HepG2 (cell line): ENCODE results near the gene TAOK3. TPM values are rescaled to one million over a fixed set of nuclear protein-coding genes. Genes with fewer than 3 reads are reported as not detected.

Source experiments
- ATAC-seq: fragments of 200-7000 bp; cut with Tn5 transposase; 3 replicates; pipeline ENCODE4 v1.9.1; 2020; ENCODE audit warnings: mild to moderate bottlenecking, moderate library complexity
- BruUV-seq: library from RNA; stranded (reverse); fragments of 400-500 nt; replicated peaks from 2 replicates; lab custom pipeline; 2021; lab: Mats Ljungman, UMichigan
- CTCF ChIA-PET: fragments of 300-600 bp; formaldehyde crosslinking; extraction: SDS; loops from one replicate; lab custom pipeline; 2021; ENCODE audit warnings: low total read pairs, inconsistent platforms, low intra/inter-chr PET ratio; lab: Yijun Ruan, JAX
- POLR2A ChIA-PET: fragments of 350-600 bp; sonication (Branson Sonifier 250); formaldehyde crosslinking; loops from one replicate; lab custom pipeline; 2020; ENCODE audit warnings: antibody characterized with exemption, inconsistent platforms; lab: Yijun Ruan, JAX
- DNase-seq: peaks from one replicate; pipeline ENCODE4 v3.0.0-alpha.2; 2015; ENCODE audit warnings: low spot score
- FAIRE-seq: peaks from 3 replicates; lab custom pipeline; 2011; peaks lifted over from hg19 to GRCh38; lab: Jason Lieb, UNC
- H2AFZ ChIP-seq: one replicate; pipeline ENCODE4 v1.6.1; 2011; ENCODE audit warnings: low read length, inconsistent platforms
- H3K27ac ChIP-seq: fragments of 300-600 bp; 3 replicates; pipeline ENCODE4 v1.8.0; 2011; ENCODE audit warnings: mixed run types, mild to moderate bottlenecking, mixed read lengths, low read length, inconsistent platforms; ENCODE audit not compliant: insufficient read depth; ENCODE audit errors: extremely low read length
- H3K27me3 ChIP-seq, 2 experiments: fragments of 200-600 bp in 1 of 2; 2 replicates in 1 of 2; 3 replicates in 1 of 2; pipeline versions ENCODE4 v1.6.0 to v1.8.0; 2011; ENCODE audit warnings: low read length in 2 of 2, mild to moderate bottlenecking in 2 of 2, moderate library complexity in 2 of 2, inconsistent platforms in 1 of 2; ENCODE audit not compliant: insufficient read depth in 2 of 2, control insufficient read depth in 1 of 2
- H3K36me3 ChIP-seq, 2 experiments: fragments of 200-600 bp in 1 of 2; replicated peaks in 1 of 2; 2 replicates in 1 of 2; 3 replicates in 1 of 2; pipeline versions ENCODE4 v1.5.1 to v1.8.0; 2011; ENCODE audit warnings: low read length in 2 of 2, inconsistent platforms in 1 of 2; ENCODE audit not compliant: insufficient read depth in 2 of 2, control insufficient read depth in 1 of 2
- H3K4me1 ChIP-seq: 2 replicates; pipeline ENCODE4 v1.5.1; 2012; ENCODE audit warnings: low read length, inconsistent platforms; ENCODE audit not compliant: insufficient read depth
- H3K4me2 ChIP-seq: 2 replicates; pipeline ENCODE4 v1.6.0; 2011; ENCODE audit warnings: low read depth, low read length, inconsistent platforms
- H3K4me3 ChIP-seq, 3 experiments: fragments of 200-600 bp in 1 of 3; sonication (generic), shearing (Covaris generic) in 1 of 3; replicated peaks in 1 of 3; 2 replicates each; pipeline ENCODE4 v1.5.1; 2011 to 2016; ENCODE audit warnings: low read length in 3 of 3, inconsistent platforms in 2 of 3, low read depth in 2 of 3, mild to moderate bottlenecking in 2 of 3, control low read depth in 1 of 3, mixed read lengths in 1 of 3; ENCODE audit not compliant: insufficient read depth in 1 of 3
- H3K79me2 ChIP-seq: one replicate; pipeline ENCODE4 v1.6.1; 2011; ENCODE audit warnings: low read length, inconsistent platforms; ENCODE audit not compliant: insufficient read depth
- H3K9ac ChIP-seq: 2 replicates; pipeline ENCODE4 v1.6.0; 2011; ENCODE audit warnings: mild to moderate bottlenecking, low read depth, low read length, inconsistent platforms; ENCODE audit not compliant: insufficient read depth
- H3K9me3 ChIP-seq: 2 replicates; pipeline ENCODE4 v1.5.1; 2012; ENCODE audit warnings: mild to moderate bottlenecking, low read length
- H4K20me1 ChIP-seq: 2 replicates; pipeline ENCODE4 v1.6.0; 2011; ENCODE audit warnings: inconsistent platforms, mild to moderate bottlenecking, low read length, moderate library complexity; ENCODE audit not compliant: insufficient read depth
- GABPB1 ChIP-seq: IDR thresholded peaks from 2 replicates; pipeline ENCODE4 v1.6.1; 2016; ENCODE audit warnings: mild to moderate bottlenecking, missing genetic modification reagents, moderate library complexity, missing compliant biosample characterization
- MBNL3 ChIP-seq: fragments of 250-450 bp; sonication (Bioruptor Pico); conservative IDR thresholded peaks from 2 replicates; pipeline ENCODE4 v1.8.0; 2022; ENCODE audit warnings: mild to moderate bottlenecking, inconsistent platforms
- SP2 ChIP-seq: sonication (generic); formaldehyde crosslinking; IDR thresholded peaks from 2 replicates; pipeline ENCODE4 v1.5.1; 2020; ENCODE audit warnings: mild to moderate bottlenecking, missing genetic modification reagents
- SRF ChIP-seq: IDR thresholded peaks from 2 replicates; pipeline ENCODE4 v1.6.1; 2011; ENCODE audit warnings: mild to moderate bottlenecking, low read depth, low read length, moderate library complexity
- ZBTB2 ChIP-seq: sonication (generic); formaldehyde crosslinking; IDR thresholded peaks from 2 replicates; pipeline ENCODE4 v1.8.0; 2022; ENCODE audit warnings: low read depth, missing genetic modification reagents
- ZNF563 ChIP-seq: sonication (generic); formaldehyde crosslinking; IDR thresholded peaks from 2 replicates; pipeline ENCODE4 v1.8.0; 2022; ENCODE audit warnings: mild to moderate bottlenecking, moderate library complexity, missing genetic modification reagents
- ZNF75D ChIP-seq: sonication (generic); formaldehyde crosslinking; IDR thresholded peaks from 2 replicates; pipeline ENCODE4 v1.8.1; 2023; ENCODE audit warnings: missing genetic modification reagents, mild to moderate bottlenecking, borderline replicate concordance
- WGBS: methylation state at CpG from one replicate; pipeline ENCODE4 v1.1.6; 2017; ENCODE audit warnings: low lambda C conversion rate; 5-methylcytosine and 5-hydroxymethylcytosine counted together
- in situ Hi-C: cut with HindIII; loops from 2 replicates; pipeline ENCODE4 v1.10.0; 2017; ENCODE audit warnings: low pct_unique_long_range_greater_than_20kb; ENCODE audit not compliant: extremely low pct_ligation_motif_present
- intact Hi-C: fragments of 100-400 bp; cut with micrococcal nuclease; formaldehyde crosslinking; loops from one replicate; pipeline ENCODE4 v1.10.0; 2022; ENCODE audit not compliant: unreplicated experiment
- polyA plus RNA-seq, 8 experiments: library from polyadenylated mRNA; depleted of rRNA in 3 of 8; stranded (reverse) in 7 of 8; unstranded in 1 of 8; fragments of >200 nt; fragmentation: Illumina TruSeq in 4 of 8; extraction: Trizol in 4 of 8; gene quantifications; 2 replicates each; pipeline versions ENCODE4 v1.2.1 to v1.2.3, GENCODE V29; 2011 to 2016; ENCODE audit warnings: low read depth in 4 of 8, missing spikeins in 1 of 8, mixed read lengths in 1 of 8; ENCODE audit not compliant: insufficient read depth in 1 of 8
- total RNA-seq, 5 experiments: library from RNA; depleted of rRNA; stranded (reverse); fragments of >200 nt; fragmentation: Illumina TruSeq; extraction: Trizol; gene quantifications; 2 replicates each; pipeline ENCODE4 v1.2.3, GENCODE V29; 2016; ENCODE audit warnings: low read depth in 1 of 5
- TF ChIP-seq, protein P1 (sequence below): sonication (generic); formaldehyde crosslinking; IDR thresholded peaks from 2 replicates; pipeline ENCODE4 v1.5.0; 2020; ENCODE audit warnings: mild to moderate bottlenecking, missing genetic modification reagents, borderline replicate concordance
- TF ChIP-seq, protein P2 (sequence below): sonication (generic); formaldehyde crosslinking; IDR thresholded peaks from 2 replicates; pipeline ENCODE4 v1.4.0; 2020; ENCODE audit warnings: mild to moderate bottlenecking, missing genetic modification reagents
- TF ChIP-seq, protein P3 (sequence below): sonication (generic); formaldehyde crosslinking; IDR thresholded peaks from 2 replicates; pipeline ENCODE4 v1.4.0; 2020; ENCODE audit warnings: missing genetic modification reagents

TAOK3 gene
- total and polyA plus RNA-seq, 2 of the 13 experiments (the other 11 are each of a cell fraction or from before 2014, with no cell fraction given): 10.4 to 12.3 TPM

DNA sequence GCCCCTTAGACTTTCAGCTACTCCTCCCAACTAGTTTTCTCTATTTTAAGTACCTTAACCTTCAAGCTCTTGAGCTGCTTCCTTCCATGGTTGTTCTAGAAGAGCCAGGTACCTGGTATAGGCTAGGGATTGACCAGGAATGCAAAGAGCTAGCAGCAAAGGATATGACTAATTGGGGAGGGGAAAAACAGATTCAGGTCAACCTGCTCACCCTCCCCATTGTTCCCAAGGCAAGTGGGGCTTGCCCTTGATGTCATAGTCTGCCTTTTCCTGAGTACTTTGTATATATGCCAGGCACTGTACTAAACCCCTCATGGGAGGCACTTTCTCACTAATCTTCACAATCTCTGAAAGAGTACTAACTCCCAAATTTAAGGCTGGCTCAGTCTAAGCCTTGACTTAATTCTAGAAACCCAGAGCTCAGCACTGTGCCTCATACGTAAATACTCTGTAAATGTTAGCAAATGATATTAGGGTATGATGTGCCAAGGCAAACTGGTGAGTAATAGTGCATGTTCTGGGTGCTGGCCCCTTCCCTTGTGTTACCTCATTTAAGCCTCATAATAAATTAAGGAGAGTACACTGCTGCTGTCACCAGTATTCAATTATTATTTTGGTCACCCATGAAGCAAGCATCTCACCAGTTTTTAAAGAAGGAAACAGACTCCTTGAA lies 45.8 kb upstream of the TAOK3 start (continued):
- TF ChIP-seq ZBTB2 (no peak), GABPB1 (CRISPR knock-in tag) (no peak), ZNF563 (CRISPR knock-in tag) (no peak)

- H2AFZ ChIP-seq: no peak overlapping the region
- ATAC-seq: no peak
- no peak for TF ChIP-seq SRF
- TF ChIP-seq, protein P1, sequence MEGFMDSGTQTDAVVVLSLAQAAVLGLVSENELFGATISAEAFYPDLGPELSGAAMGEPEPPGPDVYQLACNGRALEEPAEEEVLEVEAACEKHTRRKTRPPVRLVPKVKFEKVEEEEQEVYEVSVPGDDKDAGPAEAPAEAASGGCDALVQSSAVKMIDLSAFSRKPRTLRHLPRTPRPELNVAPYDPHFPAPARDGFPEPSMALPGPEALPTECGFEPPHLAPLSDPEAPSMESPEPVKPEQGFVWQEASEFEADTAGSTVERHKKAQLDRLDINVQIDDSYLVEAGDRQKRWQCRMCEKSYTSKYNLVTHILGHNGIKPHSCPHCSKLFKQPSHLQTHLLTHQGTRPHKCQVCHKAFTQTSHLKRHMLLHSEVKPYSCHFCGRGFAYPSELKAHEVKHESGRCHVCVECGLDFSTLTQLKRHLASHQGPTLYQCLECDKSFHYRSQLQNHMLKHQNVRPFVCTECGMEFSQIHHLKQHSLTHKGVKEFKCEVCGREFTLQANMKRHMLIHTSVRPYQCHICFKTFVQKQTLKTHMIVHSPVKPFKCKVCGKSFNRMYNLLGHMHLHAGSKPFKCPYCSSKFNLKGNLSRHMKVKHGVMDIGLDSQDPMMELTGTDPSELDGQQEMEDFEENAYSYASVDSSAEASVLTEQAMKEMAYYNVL: no peak
- TF ChIP-seq ZNF75D (CRISPR knock-in tag): no peak
- TF ChIP-seq SP2 (CRISPR knock-in tag): no peak
- TF ChIP-seq, protein P2, sequence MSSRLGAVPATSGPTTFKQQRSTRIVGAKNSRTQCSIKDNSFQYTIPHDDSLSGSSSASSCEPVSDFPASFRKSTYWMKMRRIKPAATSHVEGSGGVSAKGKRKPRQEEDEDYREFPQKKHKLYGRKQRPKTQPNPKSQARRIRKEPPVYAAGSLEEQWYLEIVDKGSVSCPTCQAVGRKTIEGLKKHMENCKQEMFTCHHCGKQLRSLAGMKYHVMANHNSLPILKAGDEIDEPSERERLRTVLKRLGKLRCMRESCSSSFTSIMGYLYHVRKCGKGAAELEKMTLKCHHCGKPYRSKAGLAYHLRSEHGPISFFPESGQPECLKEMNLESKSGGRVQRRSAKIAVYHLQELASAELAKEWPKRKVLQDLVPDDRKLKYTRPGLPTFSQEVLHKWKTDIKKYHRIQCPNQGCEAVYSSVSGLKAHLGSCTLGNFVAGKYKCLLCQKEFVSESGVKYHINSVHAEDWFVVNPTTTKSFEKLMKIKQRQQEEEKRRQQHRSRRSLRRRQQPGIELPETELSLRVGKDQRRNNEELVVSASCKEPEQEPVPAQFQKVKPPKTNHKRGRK: no peak
- no peak for TF ChIP-seq MBNL3 (CRISPR knock-in tag)
- TF ChIP-seq, protein P3, sequence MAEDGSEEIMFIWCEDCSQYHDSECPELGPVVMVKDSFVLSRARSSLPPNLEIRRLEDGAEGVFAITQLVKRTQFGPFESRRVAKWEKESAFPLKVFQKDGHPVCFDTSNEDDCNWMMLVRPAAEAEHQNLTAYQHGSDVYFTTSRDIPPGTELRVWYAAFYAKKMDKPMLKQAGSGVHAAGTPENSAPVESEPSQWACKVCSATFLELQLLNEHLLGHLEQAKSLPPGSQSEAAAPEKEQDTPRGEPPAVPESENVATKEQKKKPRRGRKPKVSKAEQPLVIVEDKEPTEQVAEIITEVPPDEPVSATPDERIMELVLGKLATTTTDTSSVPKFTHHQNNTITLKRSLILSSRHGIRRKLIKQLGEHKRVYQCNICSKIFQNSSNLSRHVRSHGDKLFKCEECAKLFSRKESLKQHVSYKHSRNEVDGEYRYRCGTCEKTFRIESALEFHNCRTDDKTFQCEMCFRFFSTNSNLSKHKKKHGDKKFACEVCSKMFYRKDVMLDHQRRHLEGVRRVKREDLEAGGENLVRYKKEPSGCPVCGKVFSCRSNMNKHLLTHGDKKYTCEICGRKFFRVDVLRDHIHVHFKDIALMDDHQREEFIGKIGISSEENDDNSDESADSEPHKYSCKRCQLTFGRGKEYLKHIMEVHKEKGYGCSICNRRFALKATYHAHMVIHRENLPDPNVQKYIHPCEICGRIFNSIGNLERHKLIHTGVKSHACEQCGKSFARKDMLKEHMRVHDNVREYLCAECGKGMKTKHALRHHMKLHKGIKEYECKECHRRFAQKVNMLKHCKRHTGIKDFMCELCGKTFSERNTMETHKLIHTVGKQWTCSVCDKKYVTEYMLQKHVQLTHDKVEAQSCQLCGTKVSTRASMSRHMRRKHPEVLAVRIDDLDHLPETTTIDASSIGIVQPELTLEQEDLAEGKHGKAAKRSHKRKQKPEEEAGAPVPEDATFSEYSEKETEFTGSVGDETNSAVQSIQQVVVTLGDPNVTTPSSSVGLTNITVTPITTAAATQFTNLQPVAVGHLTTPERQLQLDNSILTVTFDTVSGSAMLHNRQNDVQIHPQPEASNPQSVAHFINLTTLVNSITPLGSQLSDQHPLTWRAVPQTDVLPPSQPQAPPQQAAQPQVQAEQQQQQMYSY (CRISPR knock-in tag): no peak
- ChIA-PET POLR2A (no interaction called here), CTCF (no interaction called here)
- no peak overlapping the region for H3K4me2 ChIP-seq
- H3K79me2 ChIP-seq: no peaks in the 10 kb centered on the region
- 96% methylated on average over 3 of the region's 3 CpGs for WGBS
- no peaks in the 10 kb centered on the region for H3K9me3 ChIP-seq
- peaks cover 15% of the 10 kb centered on the region for H3K4me1 ChIP-seq
- H4K20me1 ChIP-seq: no peaks in the 10 kb centered on the region
- no peak overlapping the region for H3K9ac ChIP-seq
- no peak for FAIRE-seq
- peaks cover 2 to 24% of the 10 kb centered on the region in 2 experiments; a peak in 4 of 5 replicates for H3K36me3 ChIP-seq
- intact Hi-C loops (no loop called here), in situ Hi-C loops (loop anchor here (25.0 kb wide), 1 partner anchor 619 kb away; no protein-coding TSS in a partner anchor)
- no peak for DNase-seq
- no TSS peak for BruUV-seq
- H3K27ac ChIP-seq: no peak overlapping the region
- no peak overlapping the region for H3K4me3 ChIP-seq
- no peaks in the 10 kb centered on the region for H3K27me3 ChIP-seq
Measured at GRCh38 chr12:118417942-118418341, 45.2 kb upstream of the TAOK3 start.
